Pulmonary artery endothelial cell (primary cell): ENCODE results near the gene WNT7B. TPM values are rescaled to one million over a fixed set of nuclear protein-coding genes. Genes with fewer than 3 reads are reported as not detected.

Source experiments
- DNase-seq: peaks from one replicate; pipeline ENCODE4 v3.0.0-alpha.2; 2011; ENCODE audit warnings: low read depth, low spot score
- total RNA-seq: library from RNA; depleted of rRNA; stranded (reverse); fragments of >200 nt; gene quantifications from 2 replicates; pipeline ENCODE4 v1.2.3, GENCODE V29; 2014

The WNT7B gene
- total RNA-seq, 1 donor from 2014 or later = not detected

DNA sequence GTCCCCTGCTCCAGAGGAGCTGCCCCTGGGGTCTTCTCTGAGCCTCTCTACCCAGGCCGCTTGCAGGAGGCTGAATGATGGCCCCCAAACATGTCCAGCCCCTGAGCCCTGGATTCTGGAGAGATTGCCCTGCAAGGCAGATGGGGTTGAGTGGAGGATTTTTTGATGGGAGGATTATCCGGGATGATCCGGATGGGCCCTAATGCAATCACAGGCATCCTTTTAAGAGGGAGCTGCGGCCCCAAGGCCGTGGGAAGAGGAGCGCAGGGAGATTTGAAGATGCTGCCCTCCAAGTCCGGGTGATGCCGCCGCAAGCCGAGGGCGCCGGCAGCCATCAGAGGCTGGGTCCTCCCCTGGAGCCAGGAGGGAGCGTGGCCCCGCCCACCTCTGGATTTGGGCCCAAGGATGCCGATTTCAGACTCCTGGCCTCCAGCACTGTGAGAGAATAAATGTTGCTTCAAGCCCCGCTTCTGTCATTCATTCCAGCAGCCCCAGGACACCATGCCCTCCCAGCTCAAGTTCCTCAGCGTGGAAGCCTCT, 66.0 kb downstream of the WNT7B start:
- DNase-seq = no peak

DNA sequence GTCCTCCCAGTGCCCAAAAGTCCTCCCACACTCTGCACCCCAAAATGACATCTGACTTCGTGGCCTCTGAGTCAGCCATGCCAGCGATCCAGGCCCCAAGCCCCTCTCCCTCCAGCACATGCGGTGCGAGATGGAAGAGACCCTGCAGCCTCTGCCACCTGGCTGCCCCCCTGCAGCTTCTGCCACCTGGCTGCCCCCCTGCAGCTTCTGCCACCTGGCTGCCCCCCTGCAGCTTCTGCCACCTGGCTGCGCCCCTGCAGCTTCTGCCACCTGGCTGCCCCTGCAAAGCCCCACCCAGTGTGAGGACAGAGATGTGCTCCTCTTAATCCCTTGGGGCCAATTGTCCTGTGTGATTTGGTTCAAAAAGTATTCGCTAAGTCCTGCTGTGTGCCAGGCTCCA, 68.0 kb downstream of the WNT7B start:
- DNase-seq = no peak

DNA sequence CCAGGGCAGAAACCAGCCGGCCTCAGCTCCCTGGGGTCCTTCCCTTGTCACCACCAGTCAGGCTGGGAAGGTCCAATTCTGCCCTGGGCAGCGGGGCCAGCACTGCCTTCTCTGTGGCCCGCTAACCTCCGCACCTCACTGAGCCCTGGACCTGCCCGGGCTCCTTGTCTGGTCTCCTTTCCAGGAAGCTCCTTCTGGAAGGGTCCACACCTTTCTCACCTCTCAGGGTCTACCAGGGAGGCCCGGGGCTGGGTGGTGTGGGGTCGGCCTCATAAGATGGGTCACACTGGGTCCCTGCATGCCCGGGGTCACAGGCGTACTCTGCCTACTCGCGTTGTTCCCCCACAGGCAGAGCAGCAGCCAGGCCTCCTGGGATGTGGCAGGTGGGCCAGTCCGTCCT, 69.0 kb downstream of the WNT7B start:
- no peak for DNase-seq

DNA sequence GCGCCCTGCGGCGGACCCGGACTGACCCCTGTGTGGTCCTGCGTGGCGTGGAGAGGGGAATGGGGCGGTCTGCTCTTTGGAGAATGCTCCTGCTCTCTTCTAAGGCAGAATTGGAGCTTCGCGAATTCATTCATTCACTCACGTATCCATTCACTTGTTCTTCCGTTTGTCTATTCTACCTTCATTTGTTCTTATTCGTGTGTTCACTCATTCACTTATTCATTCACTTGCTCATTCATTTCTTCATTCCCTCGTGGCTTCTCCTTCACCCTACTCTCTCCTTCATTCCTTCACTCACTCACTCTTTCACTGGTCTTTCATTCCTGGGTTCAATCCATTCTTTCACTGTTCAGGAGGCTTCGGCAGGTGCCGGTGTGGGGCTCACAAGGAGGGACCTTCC, 69.6 kb downstream of the WNT7B start:
- DNase-seq = no peak

- no peak for DNase-seq
Measured at GRCh38 chr22:45906946-45907345, 70.0 kb downstream of the WNT7B start.

GRCh38 chr22:45905924-45906865, 70.8 kb downstream of the WNT7B start:
- no peak for DNase-seq

DNA sequence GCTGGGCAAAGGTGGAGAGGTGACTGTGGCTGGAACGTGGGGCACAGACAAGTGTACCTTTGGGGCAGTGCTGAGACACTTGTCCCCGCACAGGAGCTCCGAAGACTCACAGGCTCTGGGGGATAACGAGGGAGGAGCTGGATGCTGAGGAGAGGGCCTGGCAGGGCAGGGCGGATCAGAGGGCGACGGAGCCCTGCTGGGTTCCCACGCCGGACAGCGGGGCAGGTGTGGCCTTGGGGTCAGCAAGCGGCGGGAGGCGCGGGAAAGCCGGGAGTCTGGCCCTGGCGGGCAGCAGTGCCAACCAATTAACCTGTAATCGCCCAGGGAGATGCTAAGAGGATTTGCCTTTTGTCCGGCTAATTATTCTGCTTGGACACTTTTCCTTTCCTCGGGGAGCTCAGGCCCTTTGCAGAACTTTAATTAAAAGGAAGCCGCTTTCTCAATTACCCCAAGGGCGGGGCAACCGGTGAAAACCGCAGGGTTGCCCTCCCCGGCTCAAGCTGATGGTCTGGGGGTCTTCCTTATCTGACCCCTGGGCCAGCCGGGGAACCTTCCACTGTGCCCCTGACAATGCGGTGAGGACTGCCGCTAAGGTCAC, 71.5 kb downstream of the WNT7B start:
- no peak for DNase-seq

DNA sequence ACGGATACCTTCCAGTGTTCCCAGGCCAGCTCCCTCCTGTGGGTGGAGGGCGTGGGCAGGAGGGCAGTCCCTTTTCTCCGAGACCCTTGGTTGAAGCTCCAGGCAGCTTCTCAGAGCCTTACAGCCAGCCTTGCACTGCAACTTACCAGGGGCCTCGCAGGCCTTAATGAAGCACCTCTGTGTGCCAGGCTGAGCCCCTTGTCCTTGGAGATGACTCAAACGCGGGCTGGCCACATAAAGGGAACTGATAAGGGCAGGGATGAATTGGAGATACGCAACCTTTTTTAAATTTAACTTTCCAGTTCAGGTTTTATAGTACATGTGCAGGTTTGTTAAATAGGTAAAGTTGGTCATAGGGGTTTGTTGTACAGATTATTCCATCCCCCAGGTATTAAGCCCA, 72.7 kb downstream of the WNT7B start:
- no peak for DNase-seq

DNA sequence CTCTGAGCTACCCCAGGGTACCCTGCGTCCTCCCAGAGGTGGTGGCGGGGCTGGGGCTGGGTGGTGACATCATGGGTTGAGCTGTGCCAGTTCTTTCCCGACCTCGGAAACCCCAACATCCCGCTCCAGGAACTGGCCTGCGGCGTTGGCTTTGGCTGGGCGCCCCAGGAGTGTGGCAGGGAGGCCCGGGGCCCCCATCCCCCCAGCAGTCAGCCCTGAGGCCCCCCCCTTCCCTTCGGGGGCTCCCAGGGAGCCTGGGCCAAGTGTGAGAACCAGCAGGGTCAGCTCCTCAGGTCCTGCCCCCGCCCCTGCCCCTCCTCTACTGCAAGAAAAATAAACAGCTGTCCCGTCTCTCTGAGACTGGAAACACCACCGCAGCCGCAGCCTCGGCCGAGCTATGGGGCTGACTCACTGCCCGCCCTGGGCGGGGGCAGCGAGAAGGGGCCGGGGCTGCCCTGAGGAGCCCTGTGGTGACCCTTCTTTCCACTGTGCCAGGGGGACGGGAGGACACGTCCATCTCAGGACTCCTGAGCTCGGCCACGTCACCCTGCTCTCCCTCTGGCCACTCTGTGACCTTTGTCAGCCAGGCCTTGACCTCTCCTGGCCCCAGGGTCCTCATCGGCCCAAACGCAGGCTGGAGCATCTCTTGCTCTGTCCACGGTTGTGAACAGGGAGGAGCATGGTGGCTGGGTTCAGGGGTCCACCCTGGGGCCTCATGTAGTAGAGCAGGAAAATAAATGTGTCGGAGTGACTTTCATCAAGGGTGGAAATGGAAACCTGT, 73.4 kb downstream of the WNT7B start:
- DNase-seq = no peak

DNA sequence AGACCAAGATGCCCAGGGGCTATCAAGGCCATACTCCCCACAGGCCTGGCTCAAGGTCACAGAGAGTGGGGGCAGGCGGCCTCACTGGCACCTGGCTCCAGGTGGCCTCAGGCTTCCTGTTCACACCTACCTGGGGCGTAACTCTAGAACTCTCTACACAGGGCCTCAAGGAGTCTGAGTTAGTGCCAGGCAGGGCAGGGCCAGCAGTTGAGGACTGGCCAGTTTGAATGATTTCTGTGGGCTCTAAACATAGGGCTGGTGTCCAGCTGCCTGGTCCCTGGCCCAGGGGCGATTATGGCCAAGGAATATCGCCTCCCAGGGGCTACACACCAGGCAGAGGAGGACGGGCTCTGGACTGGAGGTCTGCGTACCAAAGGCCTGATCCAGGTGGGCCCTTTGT, 79.2 kb downstream of the WNT7B start:
- DNase-seq = no peak

- no peak for DNase-seq
Measured at GRCh38 chr22:45896964-45897538, 79.9 kb downstream of the WNT7B start.

DNA sequence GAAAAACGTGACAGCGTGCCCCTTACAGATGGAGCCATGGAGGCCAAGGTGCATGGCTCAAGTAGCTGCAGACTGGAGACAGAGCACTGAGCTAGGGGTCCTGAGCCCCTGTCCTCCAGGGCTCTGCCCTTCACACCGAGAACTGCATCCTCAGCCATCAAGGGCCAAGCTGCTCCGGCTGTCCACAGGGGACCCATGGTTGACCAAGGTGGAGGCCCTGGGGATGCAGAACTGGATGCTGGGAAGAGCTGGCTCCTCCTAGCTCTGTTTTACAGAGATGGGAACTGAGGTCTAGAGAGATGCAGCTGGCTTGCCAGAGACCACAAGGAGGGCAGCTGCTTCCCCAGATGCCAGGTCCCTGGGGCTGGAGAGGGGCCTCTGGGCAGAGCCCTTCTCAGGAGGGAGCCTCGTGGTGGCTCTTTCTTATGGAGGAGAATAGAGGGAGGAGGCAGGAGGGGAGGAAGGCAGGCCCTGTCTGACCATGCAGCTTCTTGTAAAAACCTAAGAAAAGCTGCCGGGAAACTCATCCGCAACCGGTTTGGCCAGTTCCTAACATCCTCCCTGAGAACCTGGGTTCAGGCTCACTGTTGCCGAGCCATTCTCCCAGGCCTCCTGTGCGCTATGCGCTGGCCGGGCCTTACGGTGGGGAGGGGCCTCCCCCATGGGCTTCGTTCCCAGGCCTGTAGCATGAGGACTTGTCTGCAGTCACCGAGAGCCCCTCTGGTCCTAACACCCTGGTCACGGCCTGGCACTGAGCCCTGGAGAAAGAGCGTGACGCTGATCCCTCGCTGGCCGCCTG, 80.6 kb downstream of the WNT7B start:
- no peak for DNase-seq

DNA sequence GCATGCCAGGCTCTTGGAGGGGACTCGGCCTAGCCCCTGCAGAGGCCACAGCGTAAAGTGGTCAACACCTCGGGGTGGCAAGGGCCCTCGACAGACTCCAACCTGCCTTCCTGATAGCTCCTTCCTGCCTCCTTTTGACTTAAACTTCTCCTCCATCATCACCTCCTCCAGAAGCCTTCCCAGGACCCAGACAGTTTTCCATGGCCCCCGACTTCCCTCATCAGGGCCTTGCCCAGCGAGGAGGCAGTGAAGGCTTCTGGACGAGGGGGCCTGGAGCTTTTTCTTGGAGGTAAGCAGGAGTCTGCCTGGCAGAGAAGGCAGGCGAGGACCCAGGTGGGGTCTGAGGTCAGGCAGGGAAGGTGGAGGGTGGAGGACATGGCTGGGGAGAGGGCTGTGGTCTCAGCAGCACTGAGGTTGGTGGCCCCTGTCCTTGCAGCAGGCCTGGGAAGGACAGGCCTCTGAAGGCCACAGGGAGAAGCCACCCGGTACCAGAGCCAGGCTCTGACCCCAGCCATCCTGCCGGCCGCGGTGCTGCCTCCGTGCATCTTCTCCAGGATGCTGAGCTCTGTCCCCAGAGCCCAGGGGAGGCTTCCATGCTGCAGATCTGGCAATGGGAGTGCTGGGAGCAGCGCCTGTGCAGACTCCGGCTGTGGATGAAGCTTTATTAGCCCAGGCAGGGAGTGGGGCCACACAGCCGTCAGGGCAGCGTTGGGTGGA, 81.4 kb downstream of the WNT7B start:
- DNase-seq = no peak

- DNase-seq = no peak
Measured at GRCh38 chr22:45893516-45893915, 83.4 kb downstream of the WNT7B start.

DNA sequence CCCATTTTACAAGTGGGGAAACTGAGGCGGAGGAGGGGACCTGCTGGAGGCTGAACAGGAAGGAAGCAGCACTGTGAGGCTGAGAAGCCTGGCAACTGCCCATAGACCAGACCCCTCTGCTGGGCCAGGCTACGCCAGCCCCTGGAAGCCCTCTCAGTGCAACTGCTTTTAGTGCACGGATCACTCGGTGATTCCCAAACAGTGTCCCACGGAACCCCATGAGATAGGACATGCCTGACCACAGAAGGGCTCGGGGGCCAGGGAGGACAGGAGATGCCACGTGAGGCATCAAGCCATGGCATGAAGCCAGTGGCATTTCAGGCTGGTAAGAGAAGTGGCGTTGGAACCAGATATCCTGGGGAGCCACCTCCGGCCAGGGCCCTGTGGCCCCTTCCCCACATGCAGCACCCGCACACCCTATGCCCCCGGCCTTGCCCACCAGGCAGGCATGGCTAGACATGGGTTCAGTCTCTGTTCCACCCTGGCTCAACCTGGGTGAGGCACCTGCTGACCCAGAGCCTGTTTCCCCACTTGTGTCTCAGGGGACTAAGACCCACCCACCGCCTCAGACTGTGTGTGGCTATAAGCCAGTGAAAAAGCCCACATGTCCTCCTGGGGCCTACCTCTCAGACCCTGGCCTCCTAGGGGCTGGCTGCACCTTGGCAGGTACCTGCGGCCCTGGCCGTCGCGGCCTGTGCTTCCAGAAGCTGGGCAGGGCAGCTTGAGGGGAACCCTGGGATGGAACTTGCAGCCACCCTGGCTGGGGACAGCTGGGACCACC, 84.1 kb downstream of the WNT7B start:
- no peak for DNase-seq

DNA sequence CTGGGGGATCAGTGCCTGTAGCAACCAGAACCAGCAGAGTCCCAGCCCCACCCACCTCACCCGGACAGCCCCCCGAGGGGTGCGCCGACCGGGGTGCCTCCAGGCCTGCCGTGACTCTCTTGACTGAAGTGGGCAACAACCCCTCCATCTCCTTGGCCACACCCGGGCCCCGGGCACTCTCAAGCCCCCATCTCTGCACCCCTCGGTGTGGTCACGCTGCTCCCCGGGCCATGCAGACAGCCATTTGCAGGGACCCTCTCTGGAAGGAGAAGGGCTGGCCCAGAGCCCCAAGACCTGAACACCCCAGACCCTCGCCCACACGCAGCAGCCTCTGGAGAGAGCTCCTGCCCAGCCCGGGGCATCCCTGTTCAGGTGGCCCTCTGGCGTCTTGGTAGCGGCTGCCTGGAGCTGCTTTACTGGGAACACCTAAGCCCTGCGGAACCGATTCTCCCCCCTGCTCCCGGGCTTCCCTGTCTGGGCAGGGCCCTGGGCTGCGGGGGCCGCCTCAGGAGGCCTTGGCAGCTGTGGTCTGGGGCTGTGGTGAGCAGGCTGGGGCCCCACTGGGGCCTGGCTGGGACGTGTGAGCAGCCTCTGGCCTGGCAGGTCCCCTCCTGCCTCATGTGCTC, 84.9 kb downstream of the WNT7B start:
- DNase-seq = no peak

- DNase-seq = no peak
Measured at GRCh38 chr22:45891471-45891995, 85.4 kb downstream of the WNT7B start.

GRCh38 chr22:45891021-45891421, 85.9 kb downstream of the WNT7B start:
- DNase-seq = no peak

- no peak for DNase-seq
Measured at GRCh38 chr22:45890351-45890635, 86.7 kb downstream of the WNT7B start.
